Urinary bladder (tissue), 4 donors: Measurements from ENCODE around the gene GCN1. TPM values are rescaled to one million over a fixed set of nuclear protein-coding genes. Genes with fewer than 3 reads are reported as not detected.
"Not testable (repeated sequence)": the region's sequence is repeated elsewhere in the genome, so short reads cannot be mapped to it uniquely, and the experiment has no call there.

Experiments used
- DNase-seq: peaks from one replicate; pipeline ENCODE4 v3.0.0-alpha.2; 2015; ENCODE audit errors: extremely low spot score
- H3K27ac ChIP-seq: one replicate; pipeline ENCODE4 v1.5.1; 2013; ENCODE audit warnings: low read depth, mild to moderate bottlenecking, moderate library complexity
- H3K36me3 ChIP-seq: one replicate; pipeline ENCODE4 v1.6.1; 2013; ENCODE audit warnings: mild to moderate bottlenecking, moderate library complexity; ENCODE audit not compliant: insufficient read depth
- H3K4me1 ChIP-seq: one replicate; pipeline ENCODE4 v1.6.1; 2013; ENCODE audit warnings: mild to moderate bottlenecking, moderate library complexity; ENCODE audit not compliant: insufficient read depth
- H3K4me3 ChIP-seq: one replicate; pipeline ENCODE4 v1.5.1; 2013; ENCODE audit warnings: low read depth, low read length
- WGBS: extraction: QIAGEN DNeasy Blood & Tissue Kit; methylation state at CpG from one replicate; pipeline ENCODE4 v1.1.7; 2013; 5-methylcytosine and 5-hydroxymethylcytosine counted together
- polyA plus RNA-seq: library from polyadenylated mRNA; stranded (reverse); fragments of 200-250 nt; gene quantifications from one replicate; pipeline ENCODE4 v1.2.3, GENCODE V29; 2013
- total RNA-seq: library from RNA; depleted of rRNA; stranded (reverse); fragments of >200 nt; gene quantifications from one replicate; pipeline ENCODE4 v1.2.3, GENCODE V29; 2014
- donor health status: healthy with polysubstance abuse.
- donor health status: healthy.

GCN1 gene
- total and polyA plus RNA-seq, 2 donors: 30.4 to 76.9 TPM

GRCh38 chr12:120196817-120197541 lies 2.5 kb upstream of the GCN1 start:
- whole genome bisulfite sequencing: 73% methylated on average over 7 of the region's 7 CpGs
- not testable (repeated sequence) for H3K27ac ChIP-seq, H3K36me3 ChIP-seq, DNase-seq, H3K4me1 ChIP-seq, H3K4me3 ChIP-seq

- no peaks in the 10 kb centered on the region for H3K4me1 ChIP-seq
- no peak overlapping the region for H3K4me3 ChIP-seq
- H3K27ac ChIP-seq: no peak overlapping the region
- DNase-seq: no peak
- H3K36me3 ChIP-seq: peaks cover 6% of the 10 kb centered on the region
- WGBS: 59% methylated on average over 1 of the region's 1 CpG
Measured at GRCh38 chr12:120196363-120196762, 1.8 kb upstream of the GCN1 start.

DNA sequence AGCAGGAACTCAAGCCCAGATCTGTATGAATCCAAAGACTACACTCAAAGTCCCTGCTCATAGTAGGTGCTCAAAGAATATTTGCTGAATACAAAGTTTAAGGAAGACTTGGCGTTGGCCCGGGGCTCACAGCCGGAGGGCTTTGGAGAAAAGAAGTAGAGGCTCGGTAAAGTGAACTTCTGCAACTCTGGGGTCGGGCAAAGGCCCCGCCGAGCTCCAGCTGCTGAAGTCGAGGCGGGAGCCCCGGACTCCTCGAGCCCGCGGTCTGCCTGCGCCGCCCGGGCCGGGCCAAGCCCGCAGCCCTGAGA lies 335 bp downstream of the GCN1 start:
- peak overlapping the region; percentile 90 for H3K4me3 ChIP-seq
- peak overlapping the region; percentile 82 for H3K27ac ChIP-seq
- no peaks in the 10 kb centered on the region for H3K4me1 ChIP-seq
- peaks cover 8% of the 10 kb centered on the region for H3K36me3 ChIP-seq
- no peak for DNase-seq
- WGBS: under 1% methylated on average over 18 of the region's 18 CpGs

DNA sequence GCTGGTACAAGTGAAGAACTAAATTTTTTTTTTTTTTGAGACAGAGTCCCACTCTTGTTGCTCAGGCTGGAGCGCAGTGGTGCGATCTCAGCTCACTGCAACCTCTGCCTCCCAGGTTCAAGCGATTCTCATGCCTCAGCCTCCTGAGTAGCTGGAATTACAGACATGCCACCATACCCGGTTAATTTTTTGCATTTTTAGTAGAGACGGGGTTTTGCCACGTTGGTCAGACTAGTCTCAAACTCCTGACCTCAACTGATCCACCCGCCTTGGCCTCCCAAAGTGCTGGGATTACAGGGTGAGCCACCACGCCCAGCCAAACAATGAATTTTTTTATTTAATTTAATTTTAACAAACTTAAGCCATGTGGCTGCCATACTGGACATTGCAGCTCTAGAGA lies 1.2 kb downstream of the GCN1 start:
- 78% methylated on average over 8 of the region's 8 CpGs for WGBS
- H3K4me3 ChIP-seq: peak overlapping the region; percentile 90
- not testable (repeated sequence) for H3K4me1 ChIP-seq, DNase-seq, H3K36me3 ChIP-seq, H3K27ac ChIP-seq

- Histone ChIP-seq H3K4me1 (no peaks in the 10 kb centered on the region), H3K4me3 (no peak overlapping the region), H3K27ac (no peak overlapping the region), H3K36me3 (peaks cover 2% of the 10 kb centered on the region)
- 69% methylated on average over 7 of the region's 7 CpGs for WGBS
- DNase-seq: no peak
Measured at GRCh38 chr12:120190985-120191480, 3.5 kb downstream of the GCN1 start.

DNA sequence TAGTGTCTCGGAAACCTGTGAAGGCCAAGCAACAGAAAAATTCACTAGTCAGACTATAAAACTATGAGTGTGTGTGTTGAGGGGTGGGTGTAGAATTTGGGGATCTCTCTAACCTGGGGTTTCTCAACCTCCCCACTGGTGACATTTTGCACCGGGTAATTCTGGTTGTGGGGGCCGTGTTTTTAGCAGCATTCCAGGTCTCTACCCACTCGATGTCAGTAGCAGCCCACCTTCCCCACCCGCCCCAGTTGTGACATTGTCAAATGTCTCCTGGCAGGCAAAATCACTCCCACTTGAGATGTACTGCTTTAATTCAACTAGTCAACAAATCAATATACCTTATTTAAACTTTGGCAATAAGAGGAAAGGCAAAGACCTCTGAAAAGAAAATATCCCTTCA lies 4.1 kb downstream of the GCN1 start:
- DNase-seq: no peak
- Histone ChIP-seq H3K4me1 (no peaks in the 10 kb centered on the region), H3K36me3 (peaks cover 2% of the 10 kb centered on the region), H3K4me3 (no peak overlapping the region), H3K27ac (no peak overlapping the region)
- 92% methylated on average over 5 of the region's 5 CpGs for WGBS

GRCh38 chr12:120186654-120187053 lies 7.9 kb downstream of the GCN1 start:
- Histone ChIP-seq H3K4me3 (no peak overlapping the region), H3K4me1 (no peaks in the 10 kb centered on the region), H3K27ac (no peak overlapping the region), H3K36me3 (peaks cover 2% of the 10 kb centered on the region)
- DNase-seq: no peak
- WGBS: 89% methylated on average over 4 of the region's 4 CpGs

GRCh38 chr12:120183211-120183631 lies 11.3 kb downstream of the GCN1 start:
- no peak for DNase-seq
- H3K4me1 ChIP-seq: no peaks in the 10 kb centered on the region
- no peak overlapping the region for H3K27ac ChIP-seq
- WGBS: 85% methylated on average over 5 of the region's 5 CpGs
- peaks cover 2% of the 10 kb centered on the region for H3K36me3 ChIP-seq
- no peak overlapping the region for H3K4me3 ChIP-seq

GRCh38 chr12:120181991-120182631 lies 12.4 kb downstream of the GCN1 start:
- Histone ChIP-seq H3K4me3 (no peak overlapping the region), H3K36me3 (peaks cover 2% of the 10 kb centered on the region), H3K27ac (no peak overlapping the region), H3K4me1 (no peaks in the 10 kb centered on the region)
- 89% methylated on average over 8 of the region's 8 CpGs for WGBS
- DNase-seq: no peak

DNA sequence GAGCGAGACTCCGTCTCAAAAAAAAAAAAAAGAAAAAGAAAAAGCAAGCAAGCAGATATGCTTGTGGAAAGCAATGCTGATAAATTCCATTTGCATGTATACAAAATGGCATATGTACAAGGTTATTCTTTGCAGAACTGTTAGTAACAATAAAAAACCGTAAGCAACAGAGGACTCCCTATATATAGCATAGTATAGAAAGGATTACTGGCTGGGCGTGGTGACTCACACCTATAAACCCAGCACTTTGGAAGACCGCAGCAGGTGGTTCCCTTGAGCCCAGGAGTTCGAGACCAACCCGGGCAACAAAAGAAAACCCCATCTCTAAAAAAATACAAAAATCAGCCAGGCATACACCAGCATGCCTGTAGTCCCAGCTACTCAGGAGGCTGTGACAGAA lies 13.5 kb downstream of the GCN1 start:
- Histone ChIP-seq H3K4me3 (no peak overlapping the region), H3K27ac (no peak overlapping the region), H3K4me1 (no peaks in the 10 kb centered on the region), H3K36me3 (peaks cover 2% of the 10 kb centered on the region)
- WGBS: 88% methylated on average over 7 of the region's 7 CpGs
- DNase-seq: no peak

GRCh38 chr12:120175537-120175936 lies 19.0 kb downstream of the GCN1 start:
- WGBS: 95% methylated on average over 11 of the region's 11 CpGs
- no peaks in the 10 kb centered on the region for H3K4me1 ChIP-seq
- DNase-seq: no peak
- H3K4me3 ChIP-seq: no peak overlapping the region
- H3K36me3 ChIP-seq: peaks cover 3% of the 10 kb centered on the region
- H3K27ac ChIP-seq: no peak overlapping the region

- H3K4me1 ChIP-seq: no peaks in the 10 kb centered on the region
- 89% methylated on average over 5 of the region's 5 CpGs for WGBS
Measured at GRCh38 chr12:120175062-120175461, 19.5 kb downstream of the GCN1 start.

GRCh38 chr12:120172053-120172452 lies 22.5 kb downstream of the GCN1 start:
- DNase-seq: no peak
- H3K4me3 ChIP-seq: no peak overlapping the region
- no peak overlapping the region for H3K27ac ChIP-seq
- H3K36me3 ChIP-seq: peaks cover 9% of the 10 kb centered on the region
- 95% methylated on average over 3 of the region's 3 CpGs for WGBS
- H3K4me1 ChIP-seq: no peaks in the 10 kb centered on the region

More at GRCh38 chr12:120175062-120175461, 19.5 kb downstream of the GCN1 start:
- Histone ChIP-seq H3K27ac (no peak overlapping the region), H3K4me3 (no peak overlapping the region), H3K36me3 (peaks cover 4% of the 10 kb centered on the region)
- no peak for DNase-seq

DNA sequence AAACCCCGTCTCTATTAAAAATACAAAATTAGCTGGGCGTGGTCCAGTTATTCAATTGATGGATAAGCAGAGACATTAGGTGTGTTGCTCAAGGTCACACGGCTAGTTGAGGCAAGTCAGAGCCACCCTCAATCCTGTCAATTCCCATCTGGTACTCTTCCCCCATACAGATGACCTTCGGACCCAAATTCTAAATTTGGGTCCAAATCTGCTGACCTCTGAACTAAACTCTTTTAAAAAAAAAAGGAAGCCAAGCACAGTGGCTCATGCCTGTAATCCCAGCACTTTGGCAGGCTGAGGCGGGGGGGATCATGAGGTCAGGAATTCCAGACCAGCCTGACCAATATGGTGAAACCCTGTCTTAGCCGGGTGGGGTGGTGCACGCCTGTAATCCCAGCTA lies 23.9 kb downstream of the GCN1 start:
- H3K4me3 ChIP-seq: no peak overlapping the region
- no peak overlapping the region for H3K27ac ChIP-seq
- H3K36me3 ChIP-seq: peaks cover 9% of the 10 kb centered on the region
- 95% methylated on average over 7 of the region's 7 CpGs for WGBS
- no peak for DNase-seq
- H3K4me1 ChIP-seq: no peaks in the 10 kb centered on the region
